Heart right ventricle (tissue), 16 donors: ENCODE data around the gene UIMC1. TPM values are rescaled to one million over a fixed set of nuclear protein-coding genes. Genes with fewer than 3 reads are reported as not detected.
A peak's percentile ranks its signal among the peaks of the same experiment; 100 is the strongest.

ENCODE experiments used
- ATAC-seq, 8 donors: fragments of 200-7000 bp; cut with Tn5 transposase; one replicate each; pipeline ENCODE4 v1.9.1; 2020; ENCODE audit warnings: mild to moderate bottlenecking in 8 of 8, moderate library complexity in 8 of 8, moderate number of reproducible peaks in 1 of 8
- DNase-seq, 2 donors: peaks; one replicate each; pipeline ENCODE4 v3.0.0-alpha.2; 2020
- H3K27ac ChIP-seq, 10 donors: fragments of 200-600 bp; sonication (generic) in 2 of 10; one replicate each; pipeline versions ENCODE4 v1.5.0 to v1.8.0; 2020 to 2022; ENCODE audit warnings: mild to moderate bottlenecking in 3 of 10
- H3K27me3 ChIP-seq, 7 donors: fragments of 200-600 bp; one replicate each; pipeline ENCODE4 v1.8.0; 2021 to 2022; ENCODE audit warnings: mild to moderate bottlenecking in 2 of 7
- H3K36me3 ChIP-seq, 9 donors: fragments of 200-600 bp; sonication (generic) in 1 of 9; one replicate each; pipeline versions ENCODE4 v1.5.0 to v1.8.0; 2020 to 2022; ENCODE audit warnings: mild to moderate bottlenecking in 2 of 9
- H3K4me1 ChIP-seq, 9 donors: fragments of 200-600 bp; sonication (generic) in 1 of 9; one replicate each; pipeline versions ENCODE4 v1.5.0 to v1.8.0; 2020 to 2022; ENCODE audit warnings: mild to moderate bottlenecking in 4 of 9
- H3K4me3 ChIP-seq, 10 donors: fragments of 200-600 bp; sonication (generic) in 2 of 10; one replicate each; pipeline versions ENCODE4 v1.5.0 to v1.8.0; 2020 to 2022; ENCODE audit warnings: mild to moderate bottlenecking in 7 of 10, moderate library complexity in 2 of 10
- H3K9me3 ChIP-seq, 11 donors: fragments of 200-600 bp in 10 of 11; sonication (generic) in 2 of 11; one replicate each; pipeline versions ENCODE4 v1.5.0 to v1.8.0; 2013 to 2022; ENCODE audit warnings: mild to moderate bottlenecking in 2 of 11, control low read depth in 1 of 11, moderate library complexity in 1 of 11
- WGBS, 2 donors: extraction: QIAGEN DNeasy Blood & Tissue Kit; methylation state at CpG; one replicate each; pipeline ENCODE4 v1.1.7; 2013; ENCODE audit warnings: inconsistent platforms in 1 of 2; 5-methylcytosine and 5-hydroxymethylcytosine counted together
- intact Hi-C, 10 donors: fragments of 100-400 bp; cut with DNase I; formaldehyde crosslinking; loops; one replicate each; pipeline versions ENCODE4 v1.11.1 to v1.14.2; 2022
- polyA plus RNA-seq, 2 donors: library from polyadenylated mRNA; stranded (reverse); fragments of 200-250 nt; gene quantifications; one replicate each; pipeline ENCODE4 v1.2.3, GENCODE V29; 2013
- total RNA-seq, 10 donors: library from RNA; stranded (reverse); fragmentation: NEBNext Ultra II Directional in 3 of 10; extraction: Animal tissue kit (Norgen Biotek cat#: 25700) in 3 of 10; gene quantifications; one replicate each; pipeline versions ENCODE4 v1.2.1 to v1.2.4, GENCODE V29; 2021 to 2023
- TF ChIP-seq, protein P1 (sequence below), 9 donors: fragments of 200-600 bp; sonication (generic) in 2 of 9; IDR thresholded peaks; one replicate each; pipeline versions ENCODE4 v1.5.0 to v1.8.0; 2021 to 2022; ENCODE audit warnings: antibody characterized with exemption in 9 of 9, mild to moderate bottlenecking in 5 of 9, moderate library complexity in 1 of 9
- donor health status: Arrhythmogenic right ventricular cardiomyopathy.
- donor health status: ischemic (EF 13 %, LVEDD 7.1; RV severe dilation, severe dysfunction).
- donor health status: healthy with polysubstance abuse.
- donor health status: DM: no; HTN: yes; CAD: no.
- donor health status: DM: no; HTN: no; CAD: no.
- donor health status: ischemic (EF 25% LVEDD 6.9; RV normal size, moderate dysfunction).
- donor health status: ischemic (EF 25% LVEDD 5.7; RV mildly dilated, moderate dysfunction).
- donor health status: healthy.
- donor health status: DM: yes; HTN: yes; CAD: no.
- donor health status: Ischemic cardiomyopathy.
- donor health status: ischemic (EF 35%, LVEDD 5.7; RV mildly dilated, moderate dysfunction).
- donor health status: nonischemic (EF 11% LVEDD 7.7; RV severe dilation, severe dysfunction).
- donor health status: DM: yes; HTN: yes; CAD: no.
- donor health status: PGD.
- donor health status: ischemic (EF 29% LVEDD 5.4; RV normal size, mild dysfunction).
- donor health status: nonischemic (EF 23%, LVEDD 6.1; RV moderate dilation, normal function).

UIMC1 gene
- total and polyA plus RNA-seq, 12 donors, result 24.0 to 45.5 (median 35.3) TPM

DNA sequence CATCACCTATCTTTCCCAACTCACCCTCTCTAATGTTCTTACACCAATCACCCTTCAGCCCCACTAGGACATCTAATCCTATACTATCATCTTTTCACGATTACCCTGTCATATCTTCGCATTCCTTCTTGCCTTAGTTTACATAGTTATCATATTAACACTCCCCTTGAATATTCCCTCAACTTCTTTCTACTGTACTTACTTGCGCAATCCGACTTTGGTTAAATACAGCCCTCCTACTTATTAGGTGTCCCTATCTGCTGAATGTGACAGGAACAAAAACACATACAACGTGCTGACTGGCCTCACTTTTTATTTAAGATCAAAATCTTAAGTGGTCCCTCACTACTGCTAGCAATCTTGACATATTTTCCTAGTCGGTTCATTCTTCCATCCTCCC lies 88.0 kb downstream of the UIMC1 start:
- TF ChIP-seq, protein P1, sequence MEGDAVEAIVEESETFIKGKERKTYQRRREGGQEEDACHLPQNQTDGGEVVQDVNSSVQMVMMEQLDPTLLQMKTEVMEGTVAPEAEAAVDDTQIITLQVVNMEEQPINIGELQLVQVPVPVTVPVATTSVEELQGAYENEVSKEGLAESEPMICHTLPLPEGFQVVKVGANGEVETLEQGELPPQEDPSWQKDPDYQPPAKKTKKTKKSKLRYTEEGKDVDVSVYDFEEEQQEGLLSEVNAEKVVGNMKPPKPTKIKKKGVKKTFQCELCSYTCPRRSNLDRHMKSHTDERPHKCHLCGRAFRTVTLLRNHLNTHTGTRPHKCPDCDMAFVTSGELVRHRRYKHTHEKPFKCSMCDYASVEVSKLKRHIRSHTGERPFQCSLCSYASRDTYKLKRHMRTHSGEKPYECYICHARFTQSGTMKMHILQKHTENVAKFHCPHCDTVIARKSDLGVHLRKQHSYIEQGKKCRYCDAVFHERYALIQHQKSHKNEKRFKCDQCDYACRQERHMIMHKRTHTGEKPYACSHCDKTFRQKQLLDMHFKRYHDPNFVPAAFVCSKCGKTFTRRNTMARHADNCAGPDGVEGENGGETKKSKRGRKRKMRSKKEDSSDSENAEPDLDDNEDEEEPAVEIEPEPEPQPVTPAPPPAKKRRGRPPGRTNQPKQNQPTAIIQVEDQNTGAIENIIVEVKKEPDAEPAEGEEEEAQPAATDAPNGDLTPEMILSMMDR (IDR thresholded peaks at IDR 0.05), result no peak
- peaks cover 0 to 62% (median 0%) of the 10 kb centered on the region in 9 donors for H3K36me3 ChIP-seq
- intact Hi-C loops, result no loop called here
- no peak overlapping the region for H3K4me3 ChIP-seq
- no peaks in the 10 kb centered on the region for H3K9me3 ChIP-seq
- H3K27ac ChIP-seq, result no peak overlapping the region
- 87 to 91% methylated on average over 6 of the region's 6 CpGs for WGBS, 2 donors
- H3K4me1 ChIP-seq, result no peaks in the 10 kb centered on the region
- no peak for DNase-seq
- ATAC-seq, result no peak
- H3K27me3 ChIP-seq, result no peaks in the 10 kb centered on the region

DNA sequence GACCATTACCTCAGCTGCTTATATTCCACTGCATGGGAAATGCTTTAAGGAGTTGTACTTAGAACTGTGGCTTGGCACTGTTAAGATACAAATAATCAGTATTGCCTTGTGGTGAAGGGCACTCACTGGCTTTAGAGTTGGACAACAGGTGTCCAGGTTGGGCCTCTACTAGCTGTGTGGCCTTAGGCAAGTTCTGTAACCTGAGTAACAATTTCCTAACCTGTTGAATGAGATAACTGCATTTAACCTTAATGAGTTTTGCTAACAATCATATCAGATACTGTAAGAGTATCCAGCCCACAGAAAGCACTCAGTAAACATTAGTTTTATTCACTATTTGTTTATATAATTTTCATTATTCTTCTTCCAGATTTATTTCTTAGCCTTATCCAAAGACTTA lies 90.2 kb downstream of the UIMC1 start:
- no peak for ATAC-seq
- Histone ChIP-seq H3K36me3 (peaks cover 0 to 56% (median 5%) of the 10 kb centered on the region in 9 donors), H3K27me3 (no peaks in the 10 kb centered on the region)

GRCh38 chr5:176915906-176916305 lies 90.7 kb downstream of the UIMC1 start:
- intact Hi-C loops, result no loop called here
- 95 to 96% methylated on average over 2 of the region's 2 CpGs for WGBS, 2 donors
- ATAC-seq, result no peak

More for the DNA sequence above, 90.2 kb downstream of the UIMC1 start:
- Histone ChIP-seq H3K27ac (peak overlapping the region in 1 of 10 donors; percentile 17), H3K4me3 (no peak overlapping the region), H3K4me1 (no peaks in the 10 kb centered on the region), H3K9me3 (no peaks in the 10 kb centered on the region)
- DNase-seq, result no peak
- intact Hi-C loops, result no loop called here
- TF ChIP-seq, protein P1 (IDR thresholded peaks at IDR 0.05), result no peak

DNA sequence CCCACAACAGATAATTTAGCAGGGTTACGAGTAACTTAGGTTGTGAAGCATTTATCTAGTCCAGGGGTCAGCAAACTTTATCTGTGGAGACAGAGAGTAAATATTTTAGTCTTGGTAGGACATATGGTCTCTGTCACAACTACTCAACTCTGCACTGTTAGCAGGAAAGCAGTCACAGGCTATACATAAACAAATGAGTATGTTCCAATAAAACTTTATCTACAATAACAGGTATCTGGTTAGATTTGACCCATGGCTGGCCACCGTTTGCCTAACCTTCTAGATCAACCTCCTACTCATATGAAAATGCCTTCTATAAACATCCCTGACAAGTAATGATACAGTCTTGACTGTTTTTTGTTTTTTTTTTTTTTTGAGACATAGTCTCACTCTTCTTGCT lies 94.5 kb downstream of the UIMC1 start:
- Histone ChIP-seq H3K27ac (no peak overlapping the region), H3K36me3 (peaks cover 0 to 64% (median 13%) of the 10 kb centered on the region in 9 donors), H3K27me3 (no peaks in the 10 kb centered on the region), H3K4me1 (peaks cover 0 to 20% (median 0%) of the 10 kb centered on the region in 9 donors), H3K9me3 (no peaks in the 10 kb centered on the region), H3K4me3 (no peak overlapping the region)
- TF ChIP-seq, protein P1 (IDR thresholded peaks at IDR 0.05), result no peak
- ATAC-seq (no peak), DNase-seq (no peak)
- 79 to 80% methylated on average over 2 of the region's 2 CpGs for WGBS, 2 donors
- intact Hi-C loops, result no loop called here

More at GRCh38 chr5:176915906-176916305, 90.7 kb downstream of the UIMC1 start:
- peak overlapping the region in 1 of 10 donors; percentile 17 for H3K27ac ChIP-seq
- TF ChIP-seq, protein P1 (IDR thresholded peaks at IDR 0.05), result no peak
- H3K36me3 ChIP-seq, result peaks cover 0 to 61% (median 5%) of the 10 kb centered on the region in 9 donors
- no peaks in the 10 kb centered on the region for H3K27me3 ChIP-seq
- no peak for DNase-seq
- H3K4me3 ChIP-seq, result no peak overlapping the region
- no peaks in the 10 kb centered on the region for H3K4me1 ChIP-seq
- H3K9me3 ChIP-seq, result no peaks in the 10 kb centered on the region
